GM12878 (cell line): Measurements from ENCODE around the gene INPP5D. TPM values are rescaled to one million over a fixed set of nuclear protein-coding genes. Genes with fewer than 3 reads are reported as not detected.

Source experiments
- ATF3 ChIP-seq: IDR thresholded peaks from 2 replicates; pipeline ENCODE4 v1.6.1; 2011; ENCODE audit warnings: low read depth, mild to moderate bottlenecking, low read length, moderate library complexity, borderline replicate concordance; ENCODE audit errors: extremely low read depth
- ATF7 ChIP-seq: fragments of 450-650 bp; IDR thresholded peaks from 2 replicates; pipeline ENCODE4 v1.6.1; 2016; ENCODE audit warnings: low read depth, mild to moderate bottlenecking
- CHD1 ChIP-seq: IDR thresholded peaks from 2 replicates; pipeline ENCODE4 v1.6.1; 2012; ENCODE audit warnings: low read depth, low read length, improper control_type of control experiment
- CHD4 ChIP-seq: fragments of 200-600 bp; sonication (generic); IDR thresholded peaks from 2 replicates; pipeline ENCODE4 v1.6.1; 2016; ENCODE audit warnings: mild to moderate bottlenecking
- CREM ChIP-seq: IDR thresholded peaks from 2 replicates; pipeline ENCODE4 v1.6.1; 2014; ENCODE audit warnings: antibody characterized with exemption, low read depth
- EP300 ChIP-seq, 2 experiments: fragments of 150-350 bp in 1 of 2; IDR thresholded peaks; 2 replicates each; pipeline ENCODE4 v1.6.1; 2011 to 2012; ENCODE audit warnings: low read depth in 2 of 2, low read length in 2 of 2, borderline replicate concordance in 1 of 2, improper control_type of control experiment in 1 of 2, inconsistent platforms in 1 of 2; ENCODE audit not compliant: control insufficient read depth in 1 of 2
- ETV6 ChIP-seq, 2 experiments: fragments of 450-650 bp in 1 of 2; IDR thresholded peaks in 1 of 2; conservative IDR thresholded peaks in 1 of 2; 2 replicates each; pipeline ENCODE4 v1.6.1; 2014; ENCODE audit warnings: antibody characterized with exemption in 1 of 2, borderline replicate concordance in 1 of 2, low read depth in 1 of 2, mild to moderate bottlenecking in 1 of 2, moderate library complexity in 1 of 2
- GABPA ChIP-seq: IDR thresholded peaks from 2 replicates; pipeline ENCODE4 v1.6.1; 2014; ENCODE audit warnings: antibody characterized with exemption, low read depth, mild to moderate bottlenecking, inconsistent platforms
- LARP7 ChIP-seq: fragments of 450-650 bp; IDR thresholded peaks from 2 replicates; pipeline ENCODE4 v1.6.1; 2017; ENCODE audit warnings: mild to moderate bottlenecking
- PAX5 ChIP-seq: IDR thresholded peaks from 2 replicates; pipeline ENCODE4 v1.6.1; 2011; ENCODE audit warnings: low read depth, low read length, borderline replicate concordance
- PKNOX1 ChIP-seq: fragments of 450-650 bp; IDR thresholded peaks from 2 replicates; pipeline ENCODE4 v1.6.1; 2016; ENCODE audit warnings: mild to moderate bottlenecking
- PRDM15 ChIP-seq: fragments of 450-650 bp; formaldehyde crosslinking; IDR thresholded peaks from 2 replicates; pipeline ENCODE4 v1.4.0; 2020; ENCODE audit warnings: mild to moderate bottlenecking, moderate library complexity
- RCOR1 ChIP-seq: conservative IDR thresholded peaks from 2 replicates; pipeline ENCODE4 v1.6.1; 2012; ENCODE audit warnings: low read depth, low read length, improper control_type of control experiment
- SIN3A ChIP-seq: IDR thresholded peaks from 2 replicates; pipeline ENCODE4 v1.6.1; 2012; ENCODE audit warnings: low read depth, low read length, improper control_type of control experiment
- SMAD1 ChIP-seq: fragments of 450-650 bp; IDR thresholded peaks from 2 replicates; pipeline ENCODE4 v1.6.1; 2018; ENCODE audit warnings: mild to moderate bottlenecking, low read depth; ENCODE audit not compliant: partially characterized antibody
- STAT3 ChIP-seq: IDR thresholded peaks from 2 replicates; pipeline ENCODE4 v1.6.1; 2011; ENCODE audit warnings: low read depth, low read length, improper control_type of control experiment
- polyA plus RNA-seq, 11 experiments: library from polyadenylated mRNA; depleted of rRNA in 4 of 11; unstranded in 6 of 11; stranded (reverse) in 5 of 11; fragments of >200 nt; fragmentation: Nextera tagmentation in 4 of 11; fragmentation: Illumina TruSeq in 1 of 11; extraction: Ambion mirVana in 4 of 11; extraction: Trizol in 1 of 11; gene quantifications; 1 replicate in 1 of 11; 2 replicates in 10 of 11; pipeline versions ENCODE4 v1.2.1 to v1.2.3, GENCODE V29; 2011 to 2016; ENCODE audit warnings: inconsistent platforms in 2 of 11, missing spikeins in 2 of 11, low read depth in 1 of 11
- total RNA-seq, 4 experiments: library from RNA; depleted of rRNA in 3 of 4; stranded (reverse); fragments of >200 nt in 3 of 4; fragmentation: Illumina TruSeq in 1 of 4; extraction: Trizol in 1 of 4; gene quantifications; 2 replicates each; pipeline versions ENCODE4 v1.2.1 to v1.2.3, GENCODE V29; 2013 to 2021
- TF ChIP-seq, protein P1 (sequence below): fragments of 450-650 bp; IDR thresholded peaks from 2 replicates; pipeline ENCODE4 v1.6.1; 2017; ENCODE audit warnings: mild to moderate bottlenecking
- TF ChIP-seq, protein P2 (sequence below): fragments of 150-350 bp; IDR thresholded peaks from 2 replicates; pipeline ENCODE4 v1.6.1; 2014; ENCODE audit warnings: mild to moderate bottlenecking, low read depth, low read length
- TF ChIP-seq, protein P3 (sequence below): IDR thresholded peaks from 2 replicates; pipeline ENCODE4 v1.6.1; 2011; ENCODE audit warnings: borderline replicate concordance, low read depth, mild to moderate bottlenecking, moderate library complexity, mixed read lengths, low read length; ENCODE audit not compliant: insufficient read depth; ENCODE audit errors: extremely low read length

Gene INPP5D
- total and polyA plus RNA-seq, 10 of the 15 experiments (the other 5 are each of a cell fraction or from before 2014, with no cell fraction given): 11.8 to 139 (median 88.8) TPM

GRCh38 chr2:233061591-233062450 is 1.7 kb downstream of the INPP5D start (continued):
- no peak for TF ChIP-seq SMAD1
- no peak for TF ChIP-seq ATF3
- no peak for TF ChIP-seq RCOR1
- no peak for TF ChIP-seq EP300 (IDR thresholded peaks at IDR 0.05; ENCODE audit: borderline replicate concordance in 1 of 2, control insufficient read depth in 1 of 2, low read depth in 2 of 2, low read length in 2 of 2)
- no peak for TF ChIP-seq STAT3
- TF ChIP-seq ETV6 (conservative IDR thresholded peaks at IDR 0.05 in 1 of 2, IDR thresholded peaks at IDR 0.05 in 1 of 2; ENCODE audit: borderline replicate concordance in 1 of 2, low read depth in 1 of 2): no peak
- TF ChIP-seq PAX5: no peak
- TF ChIP-seq, protein P1, sequence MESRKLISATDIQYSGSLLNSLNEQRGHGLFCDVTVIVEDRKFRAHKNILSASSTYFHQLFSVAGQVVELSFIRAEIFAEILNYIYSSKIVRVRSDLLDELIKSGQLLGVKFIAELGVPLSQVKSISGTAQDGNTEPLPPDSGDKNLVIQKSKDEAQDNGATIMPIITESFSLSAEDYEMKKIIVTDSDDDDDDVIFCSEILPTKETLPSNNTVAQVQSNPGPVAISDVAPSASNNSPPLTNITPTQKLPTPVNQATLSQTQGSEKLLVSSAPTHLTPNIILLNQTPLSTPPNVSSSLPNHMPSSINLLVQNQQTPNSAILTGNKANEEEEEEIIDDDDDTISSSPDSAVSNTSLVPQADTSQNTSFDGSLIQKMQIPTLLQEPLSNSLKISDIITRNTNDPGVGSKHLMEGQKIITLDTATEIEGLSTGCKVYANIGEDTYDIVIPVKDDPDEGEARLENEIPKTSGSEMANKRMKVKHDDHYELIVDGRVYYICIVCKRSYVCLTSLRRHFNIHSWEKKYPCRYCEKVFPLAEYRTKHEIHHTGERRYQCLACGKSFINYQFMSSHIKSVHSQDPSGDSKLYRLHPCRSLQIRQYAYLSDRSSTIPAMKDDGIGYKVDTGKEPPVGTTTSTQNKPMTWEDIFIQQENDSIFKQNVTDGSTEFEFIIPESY: no peak
- no peak for TF ChIP-seq GABPA
- TF ChIP-seq CHD4: no peak
- no peak for TF ChIP-seq CHD1
- peak; percentile 85 for TF ChIP-seq PKNOX1
- no peak for TF ChIP-seq ATF7
- TF ChIP-seq PRDM15 (CRISPR knock-in tag): no peak
- TF ChIP-seq, protein P2, sequence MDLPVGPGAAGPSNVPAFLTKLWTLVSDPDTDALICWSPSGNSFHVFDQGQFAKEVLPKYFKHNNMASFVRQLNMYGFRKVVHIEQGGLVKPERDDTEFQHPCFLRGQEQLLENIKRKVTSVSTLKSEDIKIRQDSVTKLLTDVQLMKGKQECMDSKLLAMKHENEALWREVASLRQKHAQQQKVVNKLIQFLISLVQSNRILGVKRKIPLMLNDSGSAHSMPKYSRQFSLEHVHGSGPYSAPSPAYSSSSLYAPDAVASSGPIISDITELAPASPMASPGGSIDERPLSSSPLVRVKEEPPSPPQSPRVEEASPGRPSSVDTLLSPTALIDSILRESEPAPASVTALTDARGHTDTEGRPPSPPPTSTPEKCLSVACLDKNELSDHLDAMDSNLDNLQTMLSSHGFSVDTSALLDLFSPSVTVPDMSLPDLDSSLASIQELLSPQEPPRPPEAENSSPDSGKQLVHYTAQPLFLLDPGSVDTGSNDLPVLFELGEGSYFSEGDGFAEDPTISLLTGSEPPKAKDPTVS: no peak
- TF ChIP-seq LARP7: no peak; the same call in 1 of the 2 replicates
- TF ChIP-seq, protein P3, sequence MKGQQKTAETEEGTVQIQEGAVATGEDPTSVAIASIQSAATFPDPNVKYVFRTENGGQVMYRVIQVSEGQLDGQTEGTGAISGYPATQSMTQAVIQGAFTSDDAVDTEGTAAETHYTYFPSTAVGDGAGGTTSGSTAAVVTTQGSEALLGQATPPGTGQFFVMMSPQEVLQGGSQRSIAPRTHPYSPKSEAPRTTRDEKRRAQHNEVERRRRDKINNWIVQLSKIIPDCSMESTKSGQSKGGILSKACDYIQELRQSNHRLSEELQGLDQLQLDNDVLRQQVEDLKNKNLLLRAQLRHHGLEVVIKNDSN: no peak
- TF ChIP-seq SIN3A: peak; percentile 85
- no peak for TF ChIP-seq CREM
